NCI-H2081 treated with DMSO at 0.1 percent for 48 hours (cell line): ENCODE results near the gene ZNF540.
"Not testable (repeated sequence)": the region's sequence is repeated elsewhere in the genome, so short reads cannot be mapped to it uniquely, and the experiment has no call there.

ENCODE experiments used
- DNase-seq: peaks from one replicate; lab custom pipeline; 2025; lab: John Stamatoyannopoulos, UW

The ZNF540 gene

GRCh38 chr19:37594304-37594981, at the start of gene ZNF540, which contains the start of gene ZNF571:
ZNF540 (plus strand) TSS chr19:37594876; CDS start chr19:37598448, 3,572 bp downstream.
ZNF571 (minus strand) TSS chr19:37594792; CDS start chr19:37586676, 8,116 bp downstream.
- peak; percentile 75 for DNase-seq

GRCh38 chr19:37551129-37551993, 43.3 kb upstream of the ZNF540 start:
- DNase-seq: no peak

DNA sequence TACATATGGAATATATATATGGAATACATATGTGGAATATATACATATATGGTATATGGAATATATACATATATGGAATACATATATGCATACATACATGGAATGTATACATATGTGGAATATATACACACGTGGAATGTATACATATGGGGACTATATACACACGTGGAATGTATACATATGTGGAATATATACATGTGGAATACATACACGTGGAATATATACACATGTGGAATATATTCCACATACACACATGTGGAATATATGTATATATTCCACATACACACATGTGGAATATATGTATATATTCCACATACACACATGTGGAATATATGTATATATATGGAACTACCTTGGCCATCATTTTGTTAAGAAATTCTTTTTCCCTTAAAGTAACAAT, 31.2 kb upstream of the ZNF540 start:
- no peak for DNase-seq

- no peak for DNase-seq
Measured at GRCh38 chr19:37564624-37565369, 29.9 kb upstream of the ZNF540 start.

DNA sequence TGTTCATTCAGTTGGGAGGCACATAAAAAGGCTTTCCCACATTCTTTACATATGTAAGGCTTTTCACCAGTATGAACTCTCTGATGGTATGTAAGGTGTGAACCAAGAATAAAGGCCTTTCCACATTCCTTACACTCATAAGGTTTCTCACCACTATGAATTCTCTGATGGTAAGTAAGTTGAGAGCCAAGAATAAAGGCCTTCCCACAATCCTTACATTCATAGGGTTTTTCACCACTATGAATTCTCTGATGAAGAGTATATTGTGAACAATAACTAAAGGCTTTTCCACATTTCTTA, 29.4 kb upstream of the ZNF540 start:
- DNase-seq: no peak

GRCh38 chr19:37572203-37572602, 22.5 kb upstream of the ZNF540 start:
- DNase-seq: no peak

- DNase-seq: no peak
Measured at GRCh38 chr19:37583340-37583739, 11.3 kb upstream of the ZNF540 start.

DNA sequence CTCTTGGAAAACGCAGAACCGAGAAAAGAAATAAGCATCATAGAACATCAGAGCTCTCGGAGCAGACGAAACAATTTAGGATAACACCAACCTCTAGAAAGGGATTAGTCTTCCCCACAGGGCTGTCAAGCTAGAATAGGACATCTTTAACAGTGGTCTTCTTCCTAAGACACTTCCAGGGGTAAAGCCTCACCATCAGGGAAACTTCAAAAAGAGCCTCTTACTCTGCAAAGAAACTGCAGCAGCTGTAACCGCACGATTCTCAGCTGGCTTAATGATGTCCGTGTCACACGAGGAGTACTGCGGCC, 726 bp upstream of the ZNF540 start:
- DNase-seq: no peak

DNA sequence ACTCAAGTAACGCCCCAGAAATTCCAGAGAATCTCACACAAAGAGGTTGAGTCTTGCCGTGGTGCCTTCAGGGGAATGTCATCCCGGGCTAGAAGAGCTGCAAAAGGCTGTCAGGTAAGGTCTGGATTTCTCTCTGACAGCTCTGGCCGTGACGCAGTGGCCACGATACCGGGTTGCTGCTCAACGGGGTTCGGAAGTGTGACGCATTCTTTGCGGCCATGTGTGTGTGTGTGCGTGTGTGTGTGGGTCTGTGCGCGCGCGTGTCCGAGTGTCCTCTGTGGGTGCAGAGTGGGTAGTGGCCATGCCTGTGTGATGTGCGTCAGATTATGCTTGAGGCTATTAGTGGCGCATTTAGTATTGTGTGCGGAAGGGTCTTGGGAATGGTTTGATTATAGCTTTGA, 306 bp downstream of the ZNF540 start:
- no peak for DNase-seq

GRCh38 chr19:37635076-37636056, 40.7 kb downstream of the ZNF540 start:
- no peak for DNase-seq

GRCh38 chr19:37654118-37654517, 59.4 kb downstream of the ZNF540 start:
- no peak for DNase-seq

DNA sequence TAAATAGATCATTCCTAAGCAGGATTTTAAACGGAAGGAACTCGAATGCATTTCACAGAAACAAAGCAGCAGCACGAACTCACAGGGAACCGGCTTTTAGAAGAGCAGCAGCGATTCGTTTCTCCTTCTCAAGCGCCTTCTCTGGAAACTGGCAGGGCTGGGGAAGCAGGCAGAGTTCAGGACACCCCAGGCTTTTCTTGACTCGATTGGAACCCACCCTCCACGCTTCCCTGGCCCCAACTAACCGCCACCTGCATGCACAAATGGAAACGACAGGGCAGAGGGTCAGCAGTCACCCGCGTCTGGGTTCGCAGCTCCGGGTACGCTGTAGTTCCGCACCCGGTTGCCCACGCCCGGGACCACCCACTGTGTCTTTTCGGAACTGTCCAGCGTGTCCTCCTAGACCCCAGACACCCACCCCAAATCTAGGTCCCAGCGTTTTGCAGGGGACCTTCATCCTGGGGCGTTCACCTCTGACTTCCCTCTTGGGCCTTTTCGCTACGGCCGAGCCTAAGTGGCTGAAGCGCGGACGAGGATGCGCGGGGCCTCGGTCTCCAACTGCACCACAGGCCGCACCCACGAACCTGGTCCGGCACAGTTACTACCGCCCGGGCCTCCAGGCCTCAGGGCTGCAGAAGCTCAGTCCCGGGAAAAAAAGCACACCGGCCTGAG, 60.1 kb downstream of the ZNF540 start:
- no peak for DNase-seq

GRCh38 chr19:37655301-37655688, 60.6 kb downstream of the ZNF540 start, which contains the start of gene ZFP30:
ZFP30 (minus strand) TSS chr19:37655465; CDS start chr19:37647822, 7,643 bp downstream.
- DNase-seq: peak; percentile 56

DNA sequence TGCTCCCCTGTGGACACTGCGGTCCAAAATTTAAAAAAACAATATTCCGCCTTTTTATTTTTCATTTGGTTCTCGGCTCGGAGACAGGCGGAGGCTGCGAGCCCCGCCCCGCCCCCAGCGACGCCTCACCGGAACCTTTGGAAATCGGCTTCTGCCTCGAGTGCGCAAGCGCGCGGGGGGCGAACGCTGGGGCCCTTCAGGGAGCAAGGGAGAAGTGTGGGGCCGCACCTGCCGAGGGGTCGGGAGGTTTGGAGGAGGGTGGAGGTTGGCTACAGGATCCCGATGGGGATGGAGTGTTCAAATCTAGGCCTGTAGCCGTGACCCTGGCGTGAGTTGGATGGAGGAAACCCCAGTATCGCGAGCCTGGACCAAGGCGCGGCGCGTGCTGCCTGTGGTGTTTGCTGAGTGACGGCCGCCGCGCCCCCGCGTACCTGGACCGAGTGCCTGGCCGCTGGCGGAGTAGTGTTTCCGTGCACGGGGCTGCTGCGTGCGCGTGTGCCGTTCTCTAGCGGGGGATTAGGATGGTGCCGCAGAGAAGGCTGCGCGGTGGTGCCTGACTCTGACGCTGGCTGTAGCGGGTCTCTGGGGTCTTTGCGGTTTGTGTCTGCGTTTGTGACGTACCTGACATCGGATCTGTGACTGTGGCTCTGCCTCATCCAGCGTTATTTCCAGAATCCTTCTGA, 61.2 kb downstream of the ZNF540 start:
- no peak for DNase-seq

- DNase-seq: not testable (repeated sequence)
Measured at GRCh38 chr19:37657157-37657556, 62.5 kb downstream of the ZNF540 start.
